Mammary epithelial cell (primary cell): ENCODE data around the gene CCDC57.

ENCODE experiments used
- EZH2 ChIP-seq: IDR thresholded peaks from 2 replicates; pipeline ENCODE4 v1.6.1; 2012; ENCODE audit warnings: low read length, inconsistent platforms, borderline replicate concordance
- TF ChIP-seq, protein P1 (sequence below), 2 donors: IDR thresholded peaks in 1 of 2; conservative IDR thresholded peaks in 1 of 2; 2 replicates each; pipeline ENCODE4 v1.5.1; 2011 to 2012; ENCODE audit warnings: inconsistent platforms in 2 of 2, low read length in 2 of 2, mild to moderate bottlenecking in 2 of 2, control low read depth in 1 of 2, low read depth in 1 of 2; ENCODE audit not compliant: insufficient read depth in 1 of 2; ENCODE audit errors: extremely low read depth in 1 of 2

DNA sequence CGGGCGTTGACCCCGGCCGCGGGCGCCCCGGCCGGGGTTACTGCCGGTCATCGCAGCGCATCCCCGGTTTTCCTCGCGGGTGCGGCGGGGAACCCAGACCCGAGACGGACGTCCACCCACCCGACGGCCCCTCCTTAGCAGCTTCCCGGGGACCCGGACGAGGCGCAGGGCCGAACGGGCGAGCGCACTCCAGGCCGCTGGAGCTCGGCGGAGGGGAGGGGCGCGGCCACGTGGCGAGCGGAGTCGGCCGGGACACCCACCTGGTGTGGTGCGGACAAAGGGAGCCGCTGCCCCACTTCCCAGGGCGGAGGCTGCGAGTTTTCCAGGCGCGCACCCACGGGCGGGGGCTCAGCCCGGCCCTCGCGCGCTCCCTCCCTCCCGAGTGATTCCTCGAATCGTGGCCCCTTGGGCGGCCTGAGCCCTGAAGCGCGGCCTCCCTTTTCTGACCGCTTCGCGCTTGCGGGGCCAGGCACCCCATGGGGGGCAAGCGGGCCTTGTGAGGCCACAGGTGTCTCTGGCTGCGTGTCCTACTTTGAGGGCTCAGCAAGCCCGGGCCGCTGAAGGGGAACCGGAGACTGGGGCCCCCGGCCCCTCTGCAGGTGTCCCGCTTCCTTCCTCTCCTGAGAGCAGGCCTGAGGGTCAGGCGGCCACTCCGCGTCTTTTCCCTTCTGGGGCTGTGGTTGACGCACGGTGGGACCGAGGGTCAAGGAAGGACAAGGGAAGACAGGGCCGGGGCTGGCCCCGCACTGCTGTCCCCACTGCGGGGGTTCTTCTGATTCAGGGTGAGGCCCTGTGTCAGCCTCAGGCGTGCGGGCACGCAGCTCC is 113.5 kb downstream of the CCDC57 start:
- TF ChIP-seq, protein P1, sequence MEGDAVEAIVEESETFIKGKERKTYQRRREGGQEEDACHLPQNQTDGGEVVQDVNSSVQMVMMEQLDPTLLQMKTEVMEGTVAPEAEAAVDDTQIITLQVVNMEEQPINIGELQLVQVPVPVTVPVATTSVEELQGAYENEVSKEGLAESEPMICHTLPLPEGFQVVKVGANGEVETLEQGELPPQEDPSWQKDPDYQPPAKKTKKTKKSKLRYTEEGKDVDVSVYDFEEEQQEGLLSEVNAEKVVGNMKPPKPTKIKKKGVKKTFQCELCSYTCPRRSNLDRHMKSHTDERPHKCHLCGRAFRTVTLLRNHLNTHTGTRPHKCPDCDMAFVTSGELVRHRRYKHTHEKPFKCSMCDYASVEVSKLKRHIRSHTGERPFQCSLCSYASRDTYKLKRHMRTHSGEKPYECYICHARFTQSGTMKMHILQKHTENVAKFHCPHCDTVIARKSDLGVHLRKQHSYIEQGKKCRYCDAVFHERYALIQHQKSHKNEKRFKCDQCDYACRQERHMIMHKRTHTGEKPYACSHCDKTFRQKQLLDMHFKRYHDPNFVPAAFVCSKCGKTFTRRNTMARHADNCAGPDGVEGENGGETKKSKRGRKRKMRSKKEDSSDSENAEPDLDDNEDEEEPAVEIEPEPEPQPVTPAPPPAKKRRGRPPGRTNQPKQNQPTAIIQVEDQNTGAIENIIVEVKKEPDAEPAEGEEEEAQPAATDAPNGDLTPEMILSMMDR (conservative IDR thresholded peaks at IDR 0.05 in 1 of 2, IDR thresholded peaks at IDR 0.05 in 1 of 2; ENCODE audit: extremely low read depth in 1 of 2, insufficient read depth in 1 of 2, low read depth in 1 of 2, low read length in 2 of 2) = no peak
- no peak for TF ChIP-seq EZH2
